Effector memory CD8-positive, alpha-beta T cell (primary cell): Measurements from ENCODE around the gene CHDH.

Experiments used
- ATAC-seq: fragments of 150-1000 bp; cut with Tn5 transposase; replicated peaks from 2 replicates; pipeline ENCODE4 v1.10.0; 2021; ENCODE audit warnings: mild to moderate bottlenecking, moderate library complexity
- DNase-seq, 3 experiments: peaks; one replicate each; pipeline ENCODE4 v3.0.0; 2021
- H3K27ac Mint-ChIP-seq, 2 donors: one replicate each; pipeline ENCODE4 v1.8.0; 2022; ENCODE audit warnings: mild to moderate bottlenecking in 2 of 2, mixed read lengths in 2 of 2, moderate library complexity in 2 of 2
- H3K27me3 Mint-ChIP-seq, 2 donors: one replicate each; pipeline ENCODE4 v1.8.0; 2022; ENCODE audit warnings: mixed read lengths in 2 of 2
- H3K36me3 Mint-ChIP-seq: one replicate; pipeline ENCODE4 v1.8.0; 2022; ENCODE audit warnings: mild to moderate bottlenecking, moderate library complexity, mixed read lengths; ENCODE audit not compliant: insufficient read depth
- H3K4me1 Mint-ChIP-seq, 2 donors: one replicate each; pipeline ENCODE4 v1.8.0; 2022; ENCODE audit warnings: low read depth in 2 of 2, mixed read lengths in 2 of 2
- H3K4me3 Mint-ChIP-seq, 2 donors: one replicate each; pipeline ENCODE4 v1.8.0; 2022; ENCODE audit warnings: mild to moderate bottlenecking in 2 of 2, mixed read lengths in 2 of 2, moderate library complexity in 2 of 2
- H3K9me3 Mint-ChIP-seq, 2 donors: one replicate each; pipeline ENCODE4 v1.8.0; 2022; ENCODE audit warnings: mixed read lengths in 2 of 2

The CHDH gene

DNA sequence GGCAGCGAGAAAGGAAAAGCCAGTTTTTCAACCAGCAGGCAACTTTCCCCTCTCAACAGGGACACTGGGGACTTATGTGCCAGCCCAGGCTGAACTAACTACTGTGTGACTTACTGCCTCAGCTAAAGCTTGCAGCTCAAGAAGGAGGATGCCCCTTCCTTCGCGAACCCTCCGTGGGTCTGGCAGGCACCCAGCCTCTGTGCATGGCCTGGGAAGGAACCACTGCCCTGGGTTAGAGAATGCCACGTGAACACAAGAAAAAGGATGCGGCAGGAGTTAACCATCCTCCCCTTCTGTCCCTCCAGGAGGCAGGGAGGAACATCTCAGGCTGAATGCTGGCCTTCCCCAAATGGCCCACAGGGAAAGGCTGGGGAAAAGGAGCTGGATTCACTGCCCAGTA is 29.0 kb downstream of the CHDH start:
- Mint-ChIP-seq H3K4me3 (no peak overlapping the region), H3K9me3 (no peaks in the 10 kb centered on the region), H3K27me3 (peaks cover 0 to 24% of the 10 kb centered on the region in 2 donors), H3K36me3 (peaks cover 3% of the 10 kb centered on the region), H3K4me1 (peaks cover 0 to 5% of the 10 kb centered on the region in 2 donors), H3K27ac (no peak overlapping the region)
- DNase-seq, result no peak
- ATAC-seq, result no peak

GRCh38 chr3:53816425-53816824 is 29.8 kb downstream of the CHDH start:
- Mint-ChIP-seq H3K4me1 (peaks cover 0 to 5% of the 10 kb centered on the region in 2 donors), H3K4me3 (no peak overlapping the region), H3K27me3 (peaks cover 0 to 24% of the 10 kb centered on the region in 2 donors), H3K9me3 (no peaks in the 10 kb centered on the region), H3K27ac (no peak overlapping the region), H3K36me3 (peaks cover 3% of the 10 kb centered on the region)
- no peak for DNase-seq
- ATAC-seq, result no peak

- no peaks in the 10 kb centered on the region for H3K9me3 Mint-ChIP-seq
- H3K36me3 Mint-ChIP-seq, result peaks cover 3% of the 10 kb centered on the region
- peaks cover 0 to 24% of the 10 kb centered on the region in 2 donors for H3K27me3 Mint-ChIP-seq
- H3K27ac Mint-ChIP-seq, result no peak overlapping the region
- ATAC-seq (no peak), DNase-seq (no peak)
- H3K4me1 Mint-ChIP-seq, result peaks cover 0 to 5% of the 10 kb centered on the region in 2 donors
- no peak overlapping the region for H3K4me3 Mint-ChIP-seq
Observed at GRCh38 chr3:53815651-53816050, 30.6 kb downstream of the CHDH start.

GRCh38 chr3:53815067-53815466 is 31.2 kb downstream of the CHDH start:
- H3K27me3 Mint-ChIP-seq, result peaks cover 0 to 23% of the 10 kb centered on the region in 2 donors
- ATAC-seq, result no peak

GRCh38 chr3:53813876-53814275 is 32.3 kb downstream of the CHDH start:
- peaks cover 0 to 20% of the 10 kb centered on the region in 2 donors for H3K27me3 Mint-ChIP-seq

More at GRCh38 chr3:53815067-53815466, 31.2 kb downstream of the CHDH start:
- peaks cover 0 to 5% of the 10 kb centered on the region in 2 donors for H3K4me1 Mint-ChIP-seq
- no peak for DNase-seq
- no peaks in the 10 kb centered on the region for H3K9me3 Mint-ChIP-seq
- peaks cover 3% of the 10 kb centered on the region for H3K36me3 Mint-ChIP-seq
- no peak overlapping the region for H3K27ac Mint-ChIP-seq
- no peak overlapping the region for H3K4me3 Mint-ChIP-seq

GRCh38 chr3:53813229-53813628 is 33.0 kb downstream of the CHDH start:
- Mint-ChIP-seq H3K27me3 (peaks cover 5 to 20% of the 10 kb centered on the region in 2 donors), H3K9me3 (no peaks in the 10 kb centered on the region), H3K4me1 (peaks cover 0 to 5% of the 10 kb centered on the region in 2 donors), H3K36me3 (peaks cover 3% of the 10 kb centered on the region), H3K4me3 (no peak overlapping the region), H3K27ac (no peak overlapping the region)
- DNase-seq, result no peak
- ATAC-seq, result no peak

More at GRCh38 chr3:53813876-53814275, 32.3 kb downstream of the CHDH start:
- H3K36me3 Mint-ChIP-seq, result peaks cover 3% of the 10 kb centered on the region
- H3K27ac Mint-ChIP-seq, result no peak overlapping the region
- peaks cover 0 to 5% of the 10 kb centered on the region in 2 donors for H3K4me1 Mint-ChIP-seq
- no peaks in the 10 kb centered on the region for H3K9me3 Mint-ChIP-seq
- no peak overlapping the region for H3K4me3 Mint-ChIP-seq
- no peak for ATAC-seq
- no peak for DNase-seq

DNA sequence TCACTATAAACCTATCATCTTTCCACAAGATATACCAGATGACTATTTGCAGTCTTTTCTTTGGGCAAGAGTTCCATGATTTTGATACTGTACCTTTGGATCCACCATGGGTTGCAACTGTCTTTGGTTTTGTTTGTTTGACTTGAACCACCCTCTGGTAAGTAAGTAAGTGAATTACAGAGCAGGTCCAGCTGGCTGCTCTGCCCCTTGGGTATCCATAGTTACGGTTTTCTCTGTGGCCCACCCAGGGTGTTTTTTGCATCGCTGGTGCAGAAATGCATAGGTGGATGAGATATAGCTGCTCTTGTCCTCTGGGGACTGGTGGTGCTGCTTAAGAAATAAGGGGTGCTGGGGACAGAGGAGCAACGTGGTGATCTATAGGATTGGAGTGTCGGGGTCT is 33.8 kb downstream of the CHDH start:
- Mint-ChIP-seq H3K9me3 (no peaks in the 10 kb centered on the region), H3K4me1 (no peaks in the 10 kb centered on the region), H3K27me3 (peaks cover 5 to 19% of the 10 kb centered on the region in 2 donors), H3K36me3 (peaks cover 3% of the 10 kb centered on the region), H3K4me3 (no peak overlapping the region), H3K27ac (no peak overlapping the region)
- ATAC-seq (no peak), DNase-seq (no peak)

GRCh38 chr3:53811143-53811927 is 34.9 kb downstream of the CHDH start:
- DNase-seq (no peak), ATAC-seq (no peak)
- Mint-ChIP-seq H3K4me3 (no peak overlapping the region), H3K27me3 (peaks cover 13 to 26% of the 10 kb centered on the region in 2 donors), H3K27ac (no peak overlapping the region), H3K4me1 (no peaks in the 10 kb centered on the region), H3K36me3 (no peaks in the 10 kb centered on the region), H3K9me3 (no peaks in the 10 kb centered on the region)

GRCh38 chr3:53809764-53810400 is 36.3 kb downstream of the CHDH start:
- DNase-seq, result no peak
- no peak for ATAC-seq
- H3K27me3 Mint-ChIP-seq, result peaks cover 16 to 35% of the 10 kb centered on the region in 2 donors
- no peaks in the 10 kb centered on the region for H3K4me1 Mint-ChIP-seq
- no peaks in the 10 kb centered on the region for H3K36me3 Mint-ChIP-seq
- H3K27ac Mint-ChIP-seq, result no peak overlapping the region
- no peak overlapping the region for H3K4me3 Mint-ChIP-seq
- no peaks in the 10 kb centered on the region for H3K9me3 Mint-ChIP-seq

- H3K27ac Mint-ChIP-seq, result no peak overlapping the region
- H3K4me1 Mint-ChIP-seq, result no peaks in the 10 kb centered on the region
- H3K9me3 Mint-ChIP-seq, result no peaks in the 10 kb centered on the region
Observed at GRCh38 chr3:53809267-53809666, 37.0 kb downstream of the CHDH start.

GRCh38 chr3:53808496-53808895 is 37.7 kb downstream of the CHDH start:
- peaks cover 28 to 42% of the 10 kb centered on the region in 2 donors for H3K27me3 Mint-ChIP-seq

More at GRCh38 chr3:53809267-53809666, 37.0 kb downstream of the CHDH start:
- H3K27me3 Mint-ChIP-seq, result peaks cover 20 to 41% of the 10 kb centered on the region in 2 donors
- H3K36me3 Mint-ChIP-seq, result no peaks in the 10 kb centered on the region
- H3K4me3 Mint-ChIP-seq, result no peak overlapping the region
- ATAC-seq (no peak), DNase-seq (no peak)

GRCh38 chr3:53807117-53807810 is 39.0 kb downstream of the CHDH start:
- Mint-ChIP-seq H3K4me1 (no peaks in the 10 kb centered on the region), H3K27me3 (peaks cover 28 to 42% of the 10 kb centered on the region in 2 donors), H3K9me3 (no peaks in the 10 kb centered on the region), H3K36me3 (no peaks in the 10 kb centered on the region), H3K27ac (no peak overlapping the region), H3K4me3 (no peak overlapping the region)
- ATAC-seq, result no peak
- no peak for DNase-seq

More at GRCh38 chr3:53808496-53808895, 37.7 kb downstream of the CHDH start:
- Mint-ChIP-seq H3K27ac (no peak overlapping the region), H3K36me3 (no peaks in the 10 kb centered on the region), H3K4me3 (no peak overlapping the region), H3K9me3 (no peaks in the 10 kb centered on the region), H3K4me1 (no peaks in the 10 kb centered on the region)
- ATAC-seq, result no peak
- DNase-seq, result no peak
